Retinal pigment epithelial cell (primary cell): ENCODE measurements around the gene ADAMTSL5.

Experiments
- DNase-seq: peaks from one replicate; pipeline ENCODE4 v3.0.0-alpha.2; 2010; ENCODE audit warnings: low read depth
- H3K4me3 ChIP-seq: 2 replicates; pipeline ENCODE4 v1.5.1; 2011; ENCODE audit warnings: mild to moderate bottlenecking, low read length, control low read depth, moderate library complexity
- TF ChIP-seq, protein P1 (sequence below): conservative IDR thresholded peaks from 2 replicates; pipeline ENCODE4 v1.5.1; 2011; ENCODE audit warnings: low read depth, low read length, control low read depth, inconsistent platforms

The ADAMTSL5 gene

GRCh38 chr19:1457031-1457739 is 55.6 kb downstream of the ADAMTSL5 start:
- TF ChIP-seq, protein P1, sequence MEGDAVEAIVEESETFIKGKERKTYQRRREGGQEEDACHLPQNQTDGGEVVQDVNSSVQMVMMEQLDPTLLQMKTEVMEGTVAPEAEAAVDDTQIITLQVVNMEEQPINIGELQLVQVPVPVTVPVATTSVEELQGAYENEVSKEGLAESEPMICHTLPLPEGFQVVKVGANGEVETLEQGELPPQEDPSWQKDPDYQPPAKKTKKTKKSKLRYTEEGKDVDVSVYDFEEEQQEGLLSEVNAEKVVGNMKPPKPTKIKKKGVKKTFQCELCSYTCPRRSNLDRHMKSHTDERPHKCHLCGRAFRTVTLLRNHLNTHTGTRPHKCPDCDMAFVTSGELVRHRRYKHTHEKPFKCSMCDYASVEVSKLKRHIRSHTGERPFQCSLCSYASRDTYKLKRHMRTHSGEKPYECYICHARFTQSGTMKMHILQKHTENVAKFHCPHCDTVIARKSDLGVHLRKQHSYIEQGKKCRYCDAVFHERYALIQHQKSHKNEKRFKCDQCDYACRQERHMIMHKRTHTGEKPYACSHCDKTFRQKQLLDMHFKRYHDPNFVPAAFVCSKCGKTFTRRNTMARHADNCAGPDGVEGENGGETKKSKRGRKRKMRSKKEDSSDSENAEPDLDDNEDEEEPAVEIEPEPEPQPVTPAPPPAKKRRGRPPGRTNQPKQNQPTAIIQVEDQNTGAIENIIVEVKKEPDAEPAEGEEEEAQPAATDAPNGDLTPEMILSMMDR = peak; percentile 8
- no peak overlapping the region for H3K4me3 ChIP-seq
- DNase-seq = no peak

- TF ChIP-seq, protein P1 = no peak
- H3K4me3 ChIP-seq = no peak overlapping the region
- DNase-seq = no peak
These were observed 56.5 kb downstream of the ADAMTSL5 start for GRCh38 chr19:1456121-1456900.

DNA sequence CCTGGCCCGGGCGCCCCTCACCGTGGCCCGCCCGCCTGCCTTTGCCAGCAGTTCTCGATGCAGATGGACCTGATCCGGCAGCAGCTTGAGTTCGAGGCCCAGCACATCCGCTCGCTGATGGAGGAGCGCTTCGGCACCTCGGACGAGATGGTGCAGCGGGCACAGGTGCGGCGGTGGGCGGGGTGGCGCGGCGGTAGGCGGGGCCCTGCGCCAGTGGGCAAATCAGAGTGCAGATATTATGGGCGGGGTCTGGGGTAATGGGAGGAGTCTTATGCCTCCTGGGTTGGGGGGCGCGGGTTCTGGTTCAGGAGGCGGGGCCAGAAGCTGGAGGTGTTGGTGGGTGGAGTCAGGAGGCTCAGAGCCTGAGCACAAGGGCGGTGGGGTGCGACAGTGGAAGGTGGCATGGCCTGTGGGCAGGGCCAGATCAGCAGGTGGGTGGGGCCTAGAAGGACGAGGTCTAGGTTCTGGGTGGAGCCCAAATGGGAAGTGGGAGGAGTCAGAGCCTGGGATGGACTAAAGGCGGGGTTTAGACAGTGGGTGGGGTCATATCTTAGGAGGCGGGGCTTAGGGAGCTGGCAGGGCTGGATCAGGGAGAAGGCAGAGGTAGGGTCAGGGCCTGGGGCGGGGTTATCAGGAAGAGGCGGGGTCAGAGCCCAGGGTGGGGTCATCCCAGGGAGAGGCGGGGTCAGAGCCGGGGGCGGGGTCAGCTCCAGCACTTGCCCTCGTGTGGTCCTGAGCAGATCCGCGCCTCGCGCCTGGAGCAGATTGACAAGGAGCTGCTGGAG is 57.3 kb downstream of the ADAMTSL5 start:
- no peak overlapping the region for H3K4me3 ChIP-seq
- TF ChIP-seq, protein P1 = no peak
- no peak for DNase-seq
